Measurements from ENCODE around the gene UNC5C. TPM values are rescaled to one million over a fixed set of nuclear protein-coding genes. Genes with fewer than 3 reads are reported as not detected.

Gene UNC5C
- polyA plus RNA-seq, 1 of the 3 experiments (the other 2 are of a cell fraction), result 3.3 TPM

- no peak overlapping the region for H3K4me2 ChIP-seq
- DNase-seq, result no peak
- no peaks in the 10 kb centered on the region for H4K20me1 ChIP-seq (ENCODE audit: insufficient read depth)
- peaks cover 2% of the 10 kb centered on the region for H3F3A ChIP-seq (replicated peaks; ENCODE audit: insufficient read depth)
- peaks cover 0 to 17% of the 10 kb centered on the region in 2 experiments for H3K36me3 ChIP-seq (replicated peaks in 1 of 2; ENCODE audit: control insufficient read depth in 1 of 2, insufficient read depth in 2 of 2, low read length in 1 of 2)
- H3K9ac ChIP-seq, result no peak overlapping the region
- WGBS (ENCODE audit: low lambda C conversion rate), result 79% methylated on average over 1 of the region's 1 CpG
- no peak overlapping the region for H3K4me3 ChIP-seq (ENCODE audit: low read depth in 2 of 2, low read length in 1 of 2)
- TF ChIP-seq NFIC (IDR thresholded peaks at IDR 0.05; ENCODE audit: borderline replicate concordance) (no peak), POLR2AphosphoS5 (IDR thresholded peaks at IDR 0.05; ENCODE audit: low read depth, low read length) (no peak), EZH2phosphoT487 (IDR thresholded peaks at IDR 0.05; ENCODE audit: borderline replicate concordance, low read depth) (no peak), ZBTB33 (IDR thresholded peaks at IDR 0.05; ENCODE audit: borderline replicate concordance, low read depth) (no peak), FOXJ3 (CRISPR knock-in tag; IDR thresholded peaks at IDR 0.05) (no peak), RAD21 (IDR thresholded peaks at IDR 0.05; ENCODE audit: low read length) (no peak), PBX3 (IDR thresholded peaks at IDR 0.05) (no peak), USF2 (IDR thresholded peaks at IDR 0.05; ENCODE audit: borderline replicate concordance, low read depth, low read length) (no peak), CTCF (IDR thresholded peaks at IDR 0.05) (no peak), FOSL2 (IDR thresholded peaks at IDR 0.05; ENCODE audit: borderline replicate concordance, low read depth) (no peak), MXI1 (IDR thresholded peaks at IDR 0.05; ENCODE audit: low read depth, low read length) (no peak), YY1 (IDR thresholded peaks at IDR 0.05; ENCODE audit: low read depth) (no peak), ELF1 (IDR thresholded peaks at IDR 0.05) (no peak), GABPA (IDR thresholded peaks at IDR 0.05; ENCODE audit: low read depth) (no peak), NRF1 (IDR thresholded peaks at IDR 0.05; ENCODE audit: low read depth, low read length) (no peak), SIN3A (IDR thresholded peaks at IDR 0.05; ENCODE audit: borderline replicate concordance, low read depth, low read length) (no peak)
- H2AFZ ChIP-seq (ENCODE audit: low read depth), result no peak overlapping the region
- H3K79me2 ChIP-seq (ENCODE audit: insufficient read depth), result no peaks in the 10 kb centered on the region
- H3K9me2 ChIP-seq, result no peaks in the 10 kb centered on the region
- CTCF ChIA-PET, result interaction anchor here (0.8 to 3.4 kb wide), 4 partner anchors 11 to 45 kb away, joined by 3 to 20 read pairs (median 4); no protein-coding TSS in a partner anchor
- H3K27ac ChIP-seq (ENCODE audit: low read depth in 2 of 2, low read length in 1 of 2), result no peak overlapping the region
- POLR2A ChIA-PET, result no interaction called here
- H3K4me1 ChIP-seq (ENCODE audit: control insufficient read depth in 1 of 2, insufficient read depth in 2 of 2, low read depth in 1 of 2, low read length in 1 of 2), result peaks cover under 1 to 6% of the 10 kb centered on the region in 2 experiments; a peak in 2 of 4 replicates
- no peaks in the 10 kb centered on the region for H3K27me3 ChIP-seq (ENCODE audit: insufficient read depth)
- no peaks in the 10 kb centered on the region for H3K9me3 ChIP-seq
Measured at GRCh38 chr4:95500361-95500760, 48.4 kb downstream of the UNC5C start.
